HepG2 (cell line): ENCODE data around the gene PTPRN. TPM values are rescaled to one million over a fixed set of nuclear protein-coding genes. Genes with fewer than 3 reads are reported as not detected.

ENCODE experiments used
- ARNT2 ChIP-seq: sonication (generic); formaldehyde crosslinking; IDR thresholded peaks from 2 replicates; pipeline ENCODE4 v1.8.0; 2022; ENCODE audit warnings: mild to moderate bottlenecking, low read depth, missing genetic modification reagents, moderate library complexity
- ATF7 ChIP-seq, 2 experiments: fragments of 450-650 bp in 1 of 2; sonication (generic) in 1 of 2; formaldehyde crosslinking in 1 of 2; IDR thresholded peaks; 2 replicates each; pipeline versions ENCODE4 v1.4.0 to v1.6.1; 2016 to 2020; ENCODE audit warnings: antibody characterized with exemption in 1 of 2, mild to moderate bottlenecking in 1 of 2, missing genetic modification reagents in 1 of 2
- CEBPZ ChIP-seq: IDR thresholded peaks from 2 replicates; pipeline ENCODE4 v1.6.1; 2012; ENCODE audit warnings: low read length, improper control_type of control experiment
- CENPX ChIP-seq: sonication (generic); formaldehyde crosslinking; IDR thresholded peaks from 2 replicates; pipeline ENCODE4 v1.9.0; 2021; ENCODE audit warnings: mild to moderate bottlenecking, missing genetic modification reagents, moderate library complexity
- HIC2 ChIP-seq: sonication (generic); formaldehyde crosslinking; IDR thresholded peaks from 2 replicates; pipeline ENCODE4 v1.9.0; 2022; ENCODE audit warnings: low read depth, missing genetic modification reagents
- MEIS2 ChIP-seq: sonication (generic); formaldehyde crosslinking; IDR thresholded peaks from 2 replicates; pipeline ENCODE4 v1.9.0; 2021; ENCODE audit warnings: mild to moderate bottlenecking, missing genetic modification reagents
- MLLT10 ChIP-seq: sonication (generic); formaldehyde crosslinking; IDR thresholded peaks from 2 replicates; pipeline ENCODE4 v1.4.0; 2020; ENCODE audit warnings: missing genetic modification reagents
- NAIF1 ChIP-seq: sonication (generic); formaldehyde crosslinking; IDR thresholded peaks from 2 replicates; pipeline ENCODE4 v1.5.0; 2020; ENCODE audit warnings: mild to moderate bottlenecking, missing genetic modification reagents, borderline replicate concordance
- SKIL ChIP-seq: sonication (generic); formaldehyde crosslinking; IDR thresholded peaks from 2 replicates; pipeline ENCODE4 v1.8.0; 2022; ENCODE audit warnings: missing genetic modification reagents, mild to moderate bottlenecking, moderate library complexity, borderline replicate concordance
- ZNF160 ChIP-seq: sonication (generic); formaldehyde crosslinking; IDR thresholded peaks from 2 replicates; pipeline ENCODE4 v1.8.0; 2022; ENCODE audit warnings: mild to moderate bottlenecking, inconsistent platforms, missing genetic modification reagents
- ZNF230 ChIP-seq: sonication (generic); formaldehyde crosslinking; IDR thresholded peaks from 2 replicates; pipeline ENCODE4 v1.4.0; 2020; ENCODE audit warnings: mild to moderate bottlenecking, missing genetic modification reagents
- ZNF556 ChIP-seq: sonication (generic); formaldehyde crosslinking; IDR thresholded peaks from 2 replicates; pipeline ENCODE4 v1.4.0; 2020; ENCODE audit warnings: mild to moderate bottlenecking, missing genetic modification reagents, borderline replicate concordance
- ZNF7 ChIP-seq: IDR thresholded peaks from 2 replicates; pipeline ENCODE4 v1.6.1; 2016; ENCODE audit warnings: missing biosample characterization, missing genetic modification reagents
- ZNF737 ChIP-seq: sonication (generic); formaldehyde crosslinking; IDR thresholded peaks from 2 replicates; pipeline ENCODE4 v1.5.0; 2020; ENCODE audit warnings: missing genetic modification reagents, mild to moderate bottlenecking, borderline replicate concordance
- ZNF879 ChIP-seq: sonication (generic); formaldehyde crosslinking; IDR thresholded peaks from 2 replicates; pipeline ENCODE4 v1.8.1; 2023; ENCODE audit warnings: missing genetic modification reagents
- polyA plus RNA-seq, 8 experiments: library from polyadenylated mRNA; depleted of rRNA in 3 of 8; stranded (reverse) in 7 of 8; unstranded in 1 of 8; fragments of >200 nt; fragmentation: Illumina TruSeq in 4 of 8; extraction: Trizol in 4 of 8; gene quantifications; 2 replicates each; pipeline versions ENCODE4 v1.2.1 to v1.2.3, GENCODE V29; 2011 to 2016; ENCODE audit warnings: low read depth in 4 of 8, missing spikeins in 1 of 8, mixed read lengths in 1 of 8; ENCODE audit not compliant: insufficient read depth in 1 of 8
- total RNA-seq, 5 experiments: library from RNA; depleted of rRNA; stranded (reverse); fragments of >200 nt; fragmentation: Illumina TruSeq; extraction: Trizol; gene quantifications; 2 replicates each; pipeline ENCODE4 v1.2.3, GENCODE V29; 2016; ENCODE audit warnings: low read depth in 1 of 5
- TF ChIP-seq, protein P1 (sequence below): sonication (generic); formaldehyde crosslinking; IDR thresholded peaks from 2 replicates; pipeline ENCODE4 v1.5.0; 2020; ENCODE audit warnings: missing genetic modification reagents
- TF ChIP-seq, protein P2 (sequence below): sonication (generic); formaldehyde crosslinking; IDR thresholded peaks from 2 replicates; pipeline ENCODE4 v1.5.0; 2020; ENCODE audit warnings: missing genetic modification reagents, mild to moderate bottlenecking, borderline replicate concordance
- TF ChIP-seq, protein P3 (sequence below): conservative IDR thresholded peaks from 2 replicates; pipeline ENCODE4 v1.6.1; 2018; ENCODE audit warnings: missing genetic modification reagents

Gene PTPRN
- total and polyA plus RNA-seq, 2 of the 13 experiments (the other 11 are each of a cell fraction or from before 2014, with no cell fraction given) = 0.26 TPM; not detected in 1

DNA sequence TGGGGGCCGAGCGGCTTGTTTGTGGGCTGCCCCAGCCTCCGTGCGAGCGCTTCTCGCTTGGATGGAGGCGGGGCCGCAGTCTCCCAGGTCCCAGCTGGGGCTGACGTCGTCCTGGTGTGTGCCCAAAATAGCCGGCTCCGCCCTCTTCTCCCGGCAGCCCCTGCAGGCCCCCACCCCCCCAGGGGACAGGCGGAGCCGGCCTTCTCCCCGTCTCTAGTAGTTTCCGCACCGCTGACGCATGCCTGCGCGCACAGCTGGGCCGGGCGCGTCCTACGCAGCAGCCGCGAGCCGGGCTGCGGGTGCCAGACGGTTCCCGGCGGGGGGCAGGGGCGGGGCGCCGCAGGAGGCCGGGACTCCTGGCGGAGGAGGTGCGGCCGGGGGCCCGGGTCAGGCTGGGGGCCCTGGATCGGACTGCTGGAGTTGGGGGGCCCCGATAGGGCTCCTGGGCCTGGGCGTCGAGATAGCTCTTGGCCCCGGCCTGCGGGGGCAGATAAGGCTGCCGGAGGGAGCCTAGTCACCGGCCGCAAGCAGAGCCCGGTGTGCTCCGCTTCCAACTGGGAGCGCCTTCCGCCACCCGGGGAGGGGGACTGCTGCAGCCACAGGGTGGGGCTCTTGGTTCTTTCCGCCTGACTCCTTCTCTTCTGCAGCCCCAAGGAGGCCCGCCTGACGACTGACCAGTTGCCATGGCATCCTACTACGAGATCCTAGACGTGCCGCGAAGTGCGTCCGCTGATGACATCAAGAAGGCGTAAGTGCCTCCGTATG, 29.9 kb downstream of the PTPRN start, which contains the start of gene DNAJB2 (continued):
- TF ChIP-seq ZNF230 (CRISPR knock-in tag) (no peak), ATF7 (IDR thresholded peaks at IDR 0.05) (peak; percentile 54), ATF7 (CRISPR knock-in tag; IDR thresholded peaks at IDR 0.05) (peak; percentile 86; the same call in 1 of the 2 replicates), HIC2 (CRISPR knock-in tag) (no peak), ZNF160 (CRISPR knock-in tag) (peak; percentile 61; the same call in 1 of the 2 replicates), CENPX (CRISPR knock-in tag) (no peak), ZNF737 (CRISPR knock-in tag) (no peak), ZNF556 (CRISPR knock-in tag) (peak; percentile 20; the same call in 1 of the 2 replicates), SKIL (CRISPR knock-in tag) (no peak), ARNT2 (CRISPR knock-in tag) (peak; percentile 85), CEBPZ (no peak), ZNF7 (0 out of 2 replicates have a peak, but pooled peaks have one; percentile 11), NAIF1 (peak; percentile 91), ZNF879 (CRISPR knock-in tag) (no peak), MEIS2 (CRISPR knock-in tag) (peak; percentile 87), MLLT10 (CRISPR knock-in tag) (no peak)
- TF ChIP-seq, protein P1, sequence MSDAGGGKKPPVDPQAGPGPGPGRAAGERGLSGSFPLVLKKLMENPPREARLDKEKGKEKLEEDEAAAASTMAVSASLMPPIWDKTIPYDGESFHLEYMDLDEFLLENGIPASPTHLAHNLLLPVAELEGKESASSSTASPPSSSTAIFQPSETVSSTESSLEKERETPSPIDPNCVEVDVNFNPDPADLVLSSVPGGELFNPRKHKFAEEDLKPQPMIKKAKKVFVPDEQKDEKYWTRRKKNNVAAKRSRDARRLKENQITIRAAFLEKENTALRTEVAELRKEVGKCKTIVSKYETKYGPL (CRISPR knock-in tag) = no peak
- TF ChIP-seq, protein P2, sequence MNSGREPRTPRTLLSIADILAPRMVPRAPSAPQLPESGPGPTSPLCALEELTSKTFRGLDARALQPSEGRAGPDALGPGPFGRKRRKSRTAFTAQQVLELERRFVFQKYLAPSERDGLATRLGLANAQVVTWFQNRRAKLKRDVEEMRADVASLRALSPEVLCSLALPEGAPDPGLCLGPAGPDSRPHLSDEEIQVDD = no peak
- TF ChIP-seq, protein P3, sequence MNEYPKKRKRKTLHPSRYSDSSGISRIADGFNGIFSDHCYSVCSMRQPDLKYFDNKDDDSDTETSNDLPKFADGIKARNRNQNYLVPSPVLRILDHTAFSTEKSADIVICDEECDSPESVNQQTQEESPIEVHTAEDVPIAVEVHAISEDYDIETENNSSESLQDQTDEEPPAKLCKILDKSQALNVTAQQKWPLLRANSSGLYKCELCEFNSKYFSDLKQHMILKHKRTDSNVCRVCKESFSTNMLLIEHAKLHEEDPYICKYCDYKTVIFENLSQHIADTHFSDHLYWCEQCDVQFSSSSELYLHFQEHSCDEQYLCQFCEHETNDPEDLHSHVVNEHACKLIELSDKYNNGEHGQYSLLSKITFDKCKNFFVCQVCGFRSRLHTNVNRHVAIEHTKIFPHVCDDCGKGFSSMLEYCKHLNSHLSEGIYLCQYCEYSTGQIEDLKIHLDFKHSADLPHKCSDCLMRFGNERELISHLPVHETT (CRISPR knock-in tag) = peak; percentile 73; the same call in 1 of the 2 replicates
